Measurements from ENCODE around the gene CKAP2L. TPM values are rescaled to one million over a fixed set of nuclear protein-coding genes. Genes with fewer than 3 reads are reported as not detected.
A peak's percentile ranks its signal among the peaks of the same experiment; 100 is the strongest.

CKAP2L gene
- total RNA-seq, 1 donor from 2014 or later = 2.1 TPM

DNA sequence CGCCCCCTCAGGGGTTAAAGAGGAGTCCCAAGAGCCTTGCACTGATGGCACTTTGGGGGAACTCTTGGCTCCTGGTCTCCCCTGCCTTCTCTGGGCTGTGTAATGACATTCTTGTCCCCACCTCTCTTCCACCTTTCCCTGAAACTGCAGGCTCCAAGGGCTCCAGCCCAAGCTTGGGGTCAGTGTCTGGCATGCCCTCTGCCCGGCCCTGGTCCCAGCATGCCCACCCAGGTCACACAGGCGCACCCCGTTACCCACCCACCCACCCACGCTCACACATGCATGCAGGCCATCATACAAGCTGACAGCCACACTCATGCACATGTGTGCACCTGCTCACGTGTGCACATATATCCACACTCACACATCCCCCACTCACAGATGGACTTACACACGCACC lies 50.5 kb downstream of the CKAP2L start:
- Histone ChIP-seq H3K27me3 (ENCODE audit: insufficient read depth, low read length) (peaks cover 3% of the 10 kb centered on the region), H3K4me2 (ENCODE audit: low read length) (peak overlapping the region; percentile 74), H3K27ac (ENCODE audit: low read depth, low read length) (peak overlapping the region; percentile 58), H3K9me3 (ENCODE audit: insufficient read depth, low read depth, low read length) (no peaks in the 10 kb centered on the region), H3K79me2 (ENCODE audit: insufficient read depth, low read length) (no peaks in the 10 kb centered on the region), H3K9ac (ENCODE audit: low read length) (peak overlapping the region; percentile 57), H3K4me1 (ENCODE audit: insufficient read depth, low read length) (peaks cover 17% of the 10 kb centered on the region), H3K4me3 (ENCODE audit: insufficient read depth, low read depth, low read length) (no peak overlapping the region), H4K20me1 (ENCODE audit: insufficient read depth, low read length) (no peaks in the 10 kb centered on the region), H2AFZ (ENCODE audit: low read depth, low read length) (no peak overlapping the region), H3K36me3 (ENCODE audit: insufficient read depth, low read length) (no peaks in the 10 kb centered on the region)
- Mint-ChIP-seq H3K4me1 (ENCODE audit: low read depth, unreplicated experiment) (peaks cover 7% of the 10 kb centered on the region), H3K27ac (ENCODE audit: unreplicated experiment) (no peak overlapping the region), H3K27me3 (ENCODE audit: low read depth, unreplicated experiment) (peaks cover 51% of the 10 kb centered on the region), H3K4me3 (ENCODE audit: unreplicated experiment) (no peak overlapping the region), H3K36me3 (ENCODE audit: low read depth, unreplicated experiment) (peaks cover 2% of the 10 kb centered on the region), H3K9me3 (ENCODE audit: unreplicated experiment) (peaks cover 5% of the 10 kb centered on the region)
- FAIRE-seq = no peak
- no peak for TF ChIP-seq EZH2 (IDR thresholded peaks at IDR 0.05; ENCODE audit: insufficient read depth, low read length)
- no peak for TF ChIP-seq CTCF (IDR thresholded peaks at IDR 0.05; ENCODE audit: insufficient read depth, low read depth, low read length)
- no peak for DNase-seq (ENCODE audit: low read depth)

GRCh38 chr2:112713585-112713925 lies 50.9 kb downstream of the CKAP2L start:
- Mint-ChIP-seq H3K9me3 (ENCODE audit: unreplicated experiment) (peaks cover 5% of the 10 kb centered on the region), H3K36me3 (ENCODE audit: low read depth, unreplicated experiment) (no peaks in the 10 kb centered on the region), H3K4me1 (ENCODE audit: low read depth, unreplicated experiment) (peaks cover 7% of the 10 kb centered on the region), H3K27ac (ENCODE audit: unreplicated experiment) (no peak overlapping the region), H3K27me3 (ENCODE audit: low read depth, unreplicated experiment) (peaks cover 47% of the 10 kb centered on the region), H3K4me3 (ENCODE audit: unreplicated experiment) (no peak overlapping the region)
- Histone ChIP-seq H3K9me3 (ENCODE audit: insufficient read depth, low read depth, low read length) (no peaks in the 10 kb centered on the region), H3K4me1 (ENCODE audit: insufficient read depth, low read length) (peaks cover 17% of the 10 kb centered on the region), H3K27ac (ENCODE audit: low read depth, low read length) (peak overlapping the region; percentile 58), H3K4me3 (ENCODE audit: insufficient read depth, low read depth, low read length) (no peak overlapping the region), H3K9ac (ENCODE audit: low read length) (peak overlapping the region; percentile 57), H3K36me3 (ENCODE audit: insufficient read depth, low read length) (no peaks in the 10 kb centered on the region), H3K4me2 (ENCODE audit: low read length) (peak overlapping the region; percentile 74), H2AFZ (ENCODE audit: low read depth, low read length) (peak overlapping the region; percentile 39), H3K27me3 (ENCODE audit: insufficient read depth, low read length) (peaks cover 3% of the 10 kb centered on the region), H3K79me2 (ENCODE audit: insufficient read depth, low read length) (no peaks in the 10 kb centered on the region), H4K20me1 (ENCODE audit: insufficient read depth, low read length) (no peaks in the 10 kb centered on the region)
- DNase-seq (ENCODE audit: low read depth) = no peak
- FAIRE-seq = no peak
- TF ChIP-seq CTCF (IDR thresholded peaks at IDR 0.05; ENCODE audit: insufficient read depth, low read depth, low read length) = no peak
- TF ChIP-seq EZH2 (IDR thresholded peaks at IDR 0.05; ENCODE audit: insufficient read depth, low read length) = no peak

DNA sequence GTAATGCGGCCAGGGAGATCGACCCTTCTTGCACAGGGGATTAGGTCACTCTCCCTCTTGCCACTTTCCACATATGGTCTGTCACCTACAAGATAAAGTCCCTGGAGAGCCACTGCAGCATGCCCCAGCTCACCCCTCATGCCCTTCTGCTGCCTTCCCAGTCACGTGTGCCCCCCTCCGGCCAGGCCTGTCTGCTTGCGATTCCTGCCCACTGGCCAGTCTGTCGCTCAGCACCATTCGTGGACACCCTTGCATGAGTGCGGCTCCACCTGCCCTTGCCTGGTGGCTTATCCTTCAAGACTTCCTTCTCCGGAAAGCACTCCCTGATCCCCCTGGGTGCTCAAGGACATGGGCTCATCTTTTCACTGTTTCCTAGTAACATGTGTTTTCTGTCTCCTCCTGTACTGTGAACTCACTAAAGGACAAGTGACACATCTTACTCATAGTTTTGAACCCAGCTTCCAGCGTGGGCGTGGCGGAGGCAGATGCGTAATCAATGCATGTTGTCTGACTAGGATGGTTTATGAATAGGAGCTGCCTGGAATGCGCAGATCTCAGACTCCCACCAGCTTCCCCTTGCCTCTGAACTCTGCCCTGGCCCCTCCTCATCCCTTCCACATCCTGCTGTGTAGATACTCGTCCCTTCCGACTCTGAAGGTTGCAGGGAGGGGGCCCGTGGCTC lies 51.4 kb downstream of the CKAP2L start:
- H3K4me2 ChIP-seq (ENCODE audit: low read length) = peak overlapping the region; percentile 74
- no peaks in the 10 kb centered on the region for H3K9me3 ChIP-seq (ENCODE audit: insufficient read depth, low read depth, low read length)
- peak overlapping the region; percentile 57 for H3K9ac ChIP-seq (ENCODE audit: low read length)
- H3K4me1 ChIP-seq (ENCODE audit: insufficient read depth, low read length) = peaks cover 17% of the 10 kb centered on the region
- no peak overlapping the region for H3K4me3 Mint-ChIP-seq (ENCODE audit: unreplicated experiment)
- H3K27ac ChIP-seq (ENCODE audit: low read depth, low read length) = peak overlapping the region; percentile 58
- TF ChIP-seq CTCF (IDR thresholded peaks at IDR 0.05; ENCODE audit: insufficient read depth, low read depth, low read length) (no peak), EZH2 (IDR thresholded peaks at IDR 0.05; ENCODE audit: insufficient read depth, low read length) (no peak)
- DNase-seq (ENCODE audit: low read depth) = peak; percentile 72
- H3K27me3 ChIP-seq (ENCODE audit: insufficient read depth, low read length) = peaks cover 3% of the 10 kb centered on the region
- H2AFZ ChIP-seq (ENCODE audit: low read depth, low read length) = peak overlapping the region; percentile 39
- no peak overlapping the region for H3K4me3 ChIP-seq (ENCODE audit: insufficient read depth, low read depth, low read length)
- peaks cover 5% of the 10 kb centered on the region for H3K9me3 Mint-ChIP-seq (ENCODE audit: unreplicated experiment)
- H3K4me1 Mint-ChIP-seq (ENCODE audit: low read depth, unreplicated experiment) = peaks cover 7% of the 10 kb centered on the region
- no peaks in the 10 kb centered on the region for H3K79me2 ChIP-seq (ENCODE audit: insufficient read depth, low read length)
- peaks cover 44% of the 10 kb centered on the region for H3K27me3 Mint-ChIP-seq (ENCODE audit: low read depth, unreplicated experiment)
- no peak for FAIRE-seq
- no peaks in the 10 kb centered on the region for H3K36me3 ChIP-seq (ENCODE audit: insufficient read depth, low read length)
- no peaks in the 10 kb centered on the region for H4K20me1 ChIP-seq (ENCODE audit: insufficient read depth, low read length)
- no peak overlapping the region for H3K27ac Mint-ChIP-seq (ENCODE audit: unreplicated experiment)
- no peaks in the 10 kb centered on the region for H3K36me3 Mint-ChIP-seq (ENCODE audit: low read depth, unreplicated experiment)

Measured in astrocyte (in vitro differentiated cells and primary cell).